ENCODE results near the gene ARHGEF17.

The ARHGEF17 gene

DNA sequence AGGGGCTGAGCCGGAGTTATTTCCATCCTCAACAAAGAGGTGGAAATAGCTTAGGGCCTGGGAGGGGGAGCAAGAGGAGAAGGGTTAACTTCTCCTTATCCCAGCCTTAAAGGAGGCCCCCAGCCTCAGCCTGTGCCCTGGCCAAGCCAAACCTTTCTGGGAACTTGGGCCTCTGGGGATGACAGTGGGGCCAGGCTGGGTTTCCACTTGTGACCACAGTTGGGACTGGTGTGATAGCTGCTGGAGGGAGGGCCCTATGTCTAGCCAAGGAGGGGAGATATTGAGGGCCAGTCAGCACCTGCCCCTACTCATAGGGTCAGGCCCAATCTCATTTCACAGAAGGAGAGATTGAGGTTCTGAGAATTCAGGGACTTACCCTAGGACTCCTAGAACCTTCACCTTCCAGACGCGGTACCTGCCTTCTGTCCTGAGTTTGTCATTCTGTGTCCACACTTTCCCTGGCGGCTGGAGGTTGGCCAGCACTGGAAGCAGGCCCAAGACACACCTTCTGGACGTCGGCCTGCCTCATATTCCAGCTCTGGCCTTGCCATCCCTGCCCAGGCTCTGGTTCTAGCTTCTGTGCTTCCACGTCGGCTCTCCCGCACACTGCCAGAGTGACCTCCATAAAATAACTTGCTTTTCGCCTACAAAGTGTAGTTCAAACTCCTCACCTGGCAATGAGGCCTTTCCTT lies 71.3 kb downstream of the ARHGEF17 start:
- DNase-seq, result no peak

DNA sequence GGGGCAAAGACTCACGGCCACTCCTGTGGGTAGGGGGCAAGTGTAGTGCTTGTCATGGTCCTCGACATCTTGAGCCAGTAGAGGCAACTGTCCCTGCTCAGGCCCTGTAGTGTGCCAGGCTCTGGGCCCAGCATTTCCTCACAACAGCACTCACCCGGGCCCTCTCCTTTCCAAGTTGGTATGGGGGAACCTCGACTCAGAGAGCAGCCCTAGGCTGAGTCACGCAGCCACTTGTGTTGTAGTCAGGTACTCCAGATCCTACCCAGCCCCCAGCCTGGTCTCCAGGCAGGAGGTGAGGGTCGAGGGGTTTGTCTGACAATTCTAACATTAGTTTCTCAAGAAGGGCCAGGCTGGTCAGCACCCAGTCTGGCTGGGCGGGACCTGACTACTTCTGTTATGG lies 72.3 kb downstream of the ARHGEF17 start:
- no peak for DNase-seq

DNA sequence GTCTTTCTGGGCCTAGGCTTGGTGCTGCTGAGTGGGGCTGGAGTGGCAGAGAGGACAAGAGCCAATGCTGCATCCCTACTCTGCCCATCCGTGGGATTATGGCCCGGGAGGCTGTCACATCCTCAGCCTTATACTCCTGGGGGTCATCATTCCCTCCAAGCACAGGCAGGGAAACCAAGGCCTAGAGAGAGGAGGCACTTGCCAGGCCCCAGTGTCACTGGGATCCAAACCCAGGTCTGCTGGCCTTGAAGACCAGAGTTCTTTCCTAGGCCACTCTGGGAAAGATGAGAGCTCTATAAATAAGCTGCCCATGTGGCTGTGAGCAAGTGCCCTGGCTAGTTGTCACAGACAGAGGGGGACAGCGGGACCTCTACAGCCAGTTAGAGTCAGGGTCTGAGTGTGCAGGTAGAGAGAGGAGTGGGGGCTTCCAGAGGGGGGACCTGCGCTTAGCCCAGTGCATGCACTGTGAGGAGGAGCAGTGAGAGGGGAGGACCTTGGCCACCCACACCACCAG lies 72.9 kb downstream of the ARHGEF17 start:
- DNase-seq, result no peak

DNA sequence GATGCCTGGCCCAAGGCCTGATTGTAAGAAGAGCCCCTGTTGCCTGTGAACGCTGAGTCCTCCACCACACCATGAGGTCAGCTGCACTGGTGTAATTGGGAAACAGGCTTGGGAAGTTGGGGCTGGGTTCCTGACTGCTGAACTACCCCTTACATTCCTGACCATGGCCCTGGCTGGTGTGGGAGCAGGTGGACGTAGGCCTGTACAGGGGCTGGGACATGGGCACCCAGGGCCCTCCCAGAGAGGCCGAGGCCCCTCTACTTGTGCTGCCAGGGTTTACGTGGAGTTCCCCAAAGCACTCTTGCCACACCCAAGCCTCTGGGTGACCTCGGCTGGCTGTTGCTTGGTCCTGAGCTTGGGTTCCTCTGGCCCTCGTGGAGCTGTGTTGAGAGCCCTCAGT lies 73.5 kb downstream of the ARHGEF17 start:
- DNase-seq, result no peak

DNA sequence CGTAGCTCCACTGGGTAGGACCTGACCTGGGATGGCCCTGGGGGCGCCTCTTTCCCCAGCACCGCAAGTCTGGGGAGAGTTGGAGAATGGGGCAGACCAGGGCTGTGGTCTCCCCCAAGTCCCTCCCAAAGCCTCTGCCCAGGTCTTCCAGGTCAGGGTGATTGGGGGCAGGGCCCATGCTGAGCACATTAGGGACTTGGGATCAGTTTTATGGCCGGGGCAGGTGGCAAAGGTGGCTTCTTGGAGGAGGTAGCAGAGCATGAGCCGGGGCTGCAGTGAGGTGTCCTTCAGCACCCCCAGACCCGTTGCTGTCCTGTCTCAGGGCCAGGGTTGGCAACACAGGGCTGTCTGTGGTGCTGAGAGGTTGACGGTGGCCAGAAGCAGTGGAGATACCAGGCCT lies 74.1 kb downstream of the ARHGEF17 start:
- no peak for DNase-seq

DNA sequence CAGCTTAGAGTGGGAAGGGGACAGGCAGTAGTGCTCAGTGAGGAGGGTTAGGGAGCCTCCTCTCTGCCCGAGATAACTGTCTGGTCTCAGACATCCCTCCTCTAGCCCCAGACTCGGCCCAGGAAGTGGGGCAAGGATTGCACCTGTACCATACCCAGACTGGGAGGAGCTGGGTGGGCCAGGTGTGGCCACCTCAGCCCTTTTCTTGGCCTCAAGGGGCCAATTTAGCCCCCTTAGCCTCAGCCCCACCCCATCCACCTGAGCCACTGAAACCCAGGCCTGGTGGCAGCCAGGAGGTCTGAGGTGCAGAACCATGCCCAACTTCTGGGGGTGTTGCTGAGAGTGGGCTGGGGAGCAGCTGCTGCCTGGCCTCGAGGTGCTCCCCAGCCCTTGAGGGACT lies 74.7 kb downstream of the ARHGEF17 start:
- no peak for DNase-seq

DNA sequence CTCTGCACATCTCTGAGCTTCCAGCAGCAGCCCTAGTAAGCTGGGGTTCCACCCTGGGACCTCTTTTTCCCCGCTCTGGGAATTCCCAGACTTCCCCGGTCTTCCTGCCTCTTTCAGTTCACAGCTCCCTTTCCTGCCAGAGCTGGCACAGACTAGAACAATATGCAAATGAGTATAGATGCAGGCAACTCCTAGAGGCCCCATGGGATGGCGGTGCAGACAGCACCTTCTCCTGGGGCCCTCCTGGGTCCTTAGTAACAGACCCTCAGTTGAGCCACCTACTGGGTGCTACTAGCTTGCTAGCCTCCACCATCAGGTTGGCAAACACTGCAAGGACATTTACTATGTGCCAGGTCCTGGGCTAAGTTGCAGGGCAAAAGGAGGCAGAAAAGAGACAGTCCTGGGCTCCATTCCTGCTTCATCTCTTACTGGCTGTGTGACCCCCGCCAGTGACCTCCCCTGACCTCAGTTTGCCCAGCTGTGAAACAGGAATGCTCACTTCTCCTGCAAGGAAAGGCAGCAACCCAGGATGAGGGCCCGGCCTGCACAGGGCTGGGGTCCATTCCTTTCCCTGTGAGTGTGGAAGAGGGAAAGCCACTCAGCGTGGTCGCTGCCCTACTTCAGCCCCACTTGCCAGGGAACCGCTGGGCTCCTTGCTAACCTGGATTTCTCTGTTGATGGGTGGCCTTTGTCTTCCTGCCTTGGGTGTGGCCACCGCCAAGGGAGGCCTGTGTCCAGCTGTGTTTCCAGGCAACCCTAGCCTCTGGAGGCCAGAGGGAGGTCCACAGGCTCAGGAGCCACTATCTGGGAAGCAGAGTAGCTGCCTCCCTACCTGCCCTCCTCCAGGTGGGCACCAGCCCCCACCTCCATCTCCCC lies 75.4 kb downstream of the ARHGEF17 start:
- DNase-seq, result peak in 29 of 58 donors; percentile 14 to 69 (median 36)

DNA sequence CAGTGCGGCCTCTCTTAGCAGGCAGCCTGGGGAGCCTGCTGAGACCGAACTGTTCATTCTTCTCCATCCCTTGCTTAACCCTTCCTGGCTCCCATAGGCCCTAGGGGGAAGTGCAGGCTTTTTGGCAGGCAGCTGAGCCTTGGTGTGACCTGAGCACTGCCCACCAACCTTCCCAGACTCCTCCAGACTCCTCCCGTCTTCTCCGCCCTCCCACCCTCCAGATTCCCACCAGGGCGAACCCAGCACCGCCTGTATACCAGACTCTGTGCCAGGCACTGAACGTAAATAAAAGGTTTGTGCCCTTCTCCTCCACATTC lies 76.0 kb downstream of the ARHGEF17 start:
- DNase-seq, result no peak

DNA sequence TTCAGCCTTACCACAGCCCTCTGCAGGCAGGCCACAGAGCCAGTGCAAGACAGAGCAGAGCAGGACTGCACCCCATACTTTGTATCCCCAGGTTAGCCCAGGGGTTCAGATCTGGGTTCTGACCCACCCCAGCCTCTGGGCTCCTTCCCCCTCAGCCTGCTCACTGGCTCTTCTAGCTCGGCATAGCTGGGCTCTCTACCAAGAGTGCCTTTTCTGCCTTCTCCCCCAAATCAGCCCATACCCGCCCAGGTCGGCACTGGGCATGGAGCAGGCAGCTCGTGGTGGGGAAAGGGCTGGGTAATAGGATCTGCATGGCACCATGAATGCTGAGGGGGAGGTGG lies 76.4 kb downstream of the ARHGEF17 start:
- DNase-seq, result no peak

DNA sequence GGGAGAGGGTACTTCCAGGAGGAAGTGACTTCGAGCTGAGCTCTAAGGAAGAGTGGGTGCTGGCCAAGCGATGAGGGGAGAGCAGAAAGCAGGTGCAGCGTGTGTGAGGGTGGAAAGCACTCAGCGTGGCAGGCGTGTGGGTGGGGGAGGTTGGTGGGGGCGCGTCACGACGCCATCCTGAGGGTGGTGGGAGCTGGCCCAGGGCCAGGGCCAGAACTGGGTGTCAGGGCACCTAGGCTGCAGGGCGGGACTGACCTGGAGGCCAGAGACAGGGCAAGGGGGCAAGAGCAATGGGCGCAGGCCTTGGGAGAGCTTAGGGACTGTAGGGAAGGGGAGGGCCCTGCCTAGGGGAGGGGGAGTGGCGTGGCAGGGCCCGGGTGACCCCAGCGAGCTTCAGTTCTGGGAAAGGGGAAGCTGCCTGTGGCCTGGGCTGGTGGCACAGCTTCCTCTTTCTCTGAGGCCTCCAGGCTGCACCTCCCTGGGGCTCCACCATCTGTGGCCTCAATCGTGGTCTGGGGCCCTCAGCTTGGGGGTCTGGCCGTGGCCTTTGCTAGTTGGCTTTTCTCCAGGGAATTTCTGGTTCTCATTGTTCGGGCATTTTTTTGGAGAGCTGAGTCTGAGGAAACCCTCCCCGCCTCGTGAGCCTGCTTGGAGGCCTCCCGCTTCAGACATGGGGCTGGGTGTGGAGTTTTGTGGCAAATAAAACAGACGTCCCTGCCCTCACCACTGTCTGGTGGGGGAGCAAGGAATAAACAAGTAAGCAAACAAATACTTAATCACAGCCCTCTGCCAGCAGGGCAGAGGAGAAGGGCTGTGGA lies 77.0 kb downstream of the ARHGEF17 start:
- peak in 26 of 58 donors; percentile 18 to 66 (median 39) for DNase-seq

DNA sequence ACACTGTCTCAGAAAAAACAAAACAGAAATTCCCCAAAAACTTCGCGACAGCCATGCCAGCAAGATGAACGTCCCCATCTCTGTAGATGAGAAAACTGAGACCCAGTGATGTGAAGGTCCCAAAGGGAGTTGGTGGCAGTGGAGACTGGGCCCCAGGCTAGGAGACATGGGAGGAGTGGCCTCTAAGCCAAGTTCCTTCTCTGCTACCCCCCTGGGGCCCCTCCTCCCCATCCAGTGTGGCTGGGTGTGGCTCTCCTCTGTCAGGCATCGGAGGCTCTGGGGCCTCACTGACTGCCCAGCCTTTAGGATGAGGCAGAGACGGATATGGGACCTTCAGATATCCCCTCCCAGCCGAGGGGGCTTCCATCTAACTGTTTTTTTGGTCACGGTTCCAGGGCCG lies 77.9 kb downstream of the ARHGEF17 start:
- no peak for DNase-seq

DNA sequence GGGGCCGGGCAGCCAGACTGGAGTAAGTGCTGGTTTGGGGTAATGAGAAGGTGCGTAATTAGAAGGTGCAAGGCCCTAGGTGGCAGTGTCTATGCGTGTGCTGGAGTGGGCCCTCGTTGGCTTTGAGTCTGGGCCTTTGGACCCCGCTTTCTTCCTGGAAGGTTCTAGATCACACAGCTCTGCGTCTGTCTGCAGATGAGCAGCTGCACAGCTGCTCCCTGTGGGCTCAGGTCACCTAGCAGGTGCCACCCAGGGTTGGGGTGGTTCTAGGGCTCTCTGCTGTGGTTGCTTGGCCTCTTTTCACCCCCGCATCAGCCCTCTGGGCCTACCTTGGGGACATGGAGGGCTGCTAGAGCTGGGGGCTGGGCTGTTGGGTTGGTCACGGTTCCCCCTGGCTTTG lies 78.5 kb downstream of the ARHGEF17 start:
- DNase-seq, result no peak

DNA sequence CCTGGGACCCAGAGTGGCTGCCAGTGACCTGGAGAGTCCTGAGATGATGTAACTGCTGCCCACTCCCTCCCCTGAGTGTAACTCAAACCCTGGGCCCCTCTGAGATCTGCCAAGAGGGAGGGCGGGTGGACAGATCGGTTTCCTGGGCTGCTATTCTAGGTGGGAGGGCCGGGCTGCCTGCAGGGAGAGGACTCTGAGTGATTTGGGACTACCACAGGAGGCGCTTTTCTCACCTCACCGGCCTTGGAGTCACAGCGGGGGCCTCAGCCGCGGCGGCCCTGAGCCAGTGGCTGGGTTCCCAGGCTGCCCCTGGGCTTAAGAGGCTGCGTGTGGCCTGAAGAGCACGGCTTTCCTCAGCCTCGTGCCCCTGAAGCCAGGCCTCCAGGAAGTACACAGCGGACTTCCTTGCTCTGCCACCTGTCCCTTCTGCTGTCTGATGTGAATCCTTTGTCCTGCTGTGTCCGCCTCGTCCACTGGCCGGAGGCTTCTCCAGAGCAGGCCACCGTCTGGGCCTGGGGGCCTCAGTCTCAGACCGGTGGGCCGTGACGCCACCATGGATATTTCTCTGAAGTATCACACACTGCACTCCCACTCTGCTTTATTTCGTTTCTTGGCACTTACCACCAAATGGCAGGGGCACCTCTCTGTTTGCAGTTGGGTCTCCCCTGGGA lies 79.7 kb downstream of the ARHGEF17 start:
- DNase-seq, result no peak

DNA sequence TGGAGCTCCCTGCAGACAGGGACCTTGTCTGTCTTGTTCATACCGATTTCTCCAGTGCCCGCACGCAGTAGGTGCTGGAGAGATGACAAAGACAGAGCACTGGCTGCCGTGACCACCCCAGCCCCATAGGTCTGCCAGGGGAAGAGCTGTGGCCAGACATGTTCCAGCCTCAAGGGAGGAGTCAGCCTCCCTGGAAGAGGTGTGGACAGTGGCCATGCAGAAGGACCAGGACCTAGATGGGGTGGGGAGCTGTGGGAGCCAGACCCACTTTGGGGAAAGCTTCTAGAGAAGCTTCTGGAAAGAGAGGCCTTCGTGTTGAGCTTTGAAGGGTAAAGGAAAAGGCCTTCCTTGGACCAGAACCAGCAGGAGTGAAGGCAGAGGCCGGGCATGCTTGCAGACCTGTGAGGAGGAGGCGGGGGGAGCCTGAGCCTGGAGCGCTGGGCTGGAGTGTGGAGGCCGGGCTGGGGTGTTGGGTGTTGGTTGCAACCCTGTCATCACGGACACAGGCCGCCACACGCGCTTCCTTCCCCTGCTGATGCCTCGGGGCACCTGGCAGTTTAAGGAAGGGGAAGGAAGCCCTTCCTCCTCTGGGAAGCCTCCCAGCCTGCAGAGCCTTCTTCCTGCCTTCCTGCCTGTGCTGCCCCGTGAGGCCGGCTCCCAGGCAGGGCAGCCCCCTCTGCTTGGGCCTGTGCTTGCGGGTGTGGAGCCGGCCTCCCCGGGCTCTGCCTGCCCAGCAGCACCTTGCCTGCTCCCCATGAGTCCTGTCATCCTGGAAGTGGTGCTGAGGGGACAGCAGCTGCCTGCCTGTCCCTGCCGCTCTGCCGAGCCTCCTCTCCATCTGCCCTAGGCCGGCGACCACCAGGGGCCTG lies 80.4 kb downstream of the ARHGEF17 start:
- no peak for DNase-seq

DNA sequence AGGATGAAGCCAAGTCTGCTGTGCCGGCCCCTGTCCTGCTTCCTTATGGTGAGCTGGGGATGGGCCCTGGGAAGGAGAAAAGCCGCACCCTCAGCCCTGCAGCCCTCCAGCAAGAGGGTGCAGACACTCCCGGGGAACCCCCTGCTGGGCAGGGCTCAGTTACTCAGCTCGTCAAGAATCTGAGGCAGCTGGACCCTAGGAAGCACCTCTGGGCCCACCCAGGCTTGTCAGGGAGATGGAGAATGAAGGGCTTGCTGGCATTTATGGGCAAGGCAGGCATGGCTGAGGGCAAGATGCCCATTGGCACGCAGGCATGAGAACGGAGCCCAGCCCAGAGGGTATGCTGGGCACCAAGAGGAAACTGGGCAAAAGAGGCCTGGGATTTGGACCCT lies 81.1 kb downstream of the ARHGEF17 start:
- no peak for DNase-seq

DNA sequence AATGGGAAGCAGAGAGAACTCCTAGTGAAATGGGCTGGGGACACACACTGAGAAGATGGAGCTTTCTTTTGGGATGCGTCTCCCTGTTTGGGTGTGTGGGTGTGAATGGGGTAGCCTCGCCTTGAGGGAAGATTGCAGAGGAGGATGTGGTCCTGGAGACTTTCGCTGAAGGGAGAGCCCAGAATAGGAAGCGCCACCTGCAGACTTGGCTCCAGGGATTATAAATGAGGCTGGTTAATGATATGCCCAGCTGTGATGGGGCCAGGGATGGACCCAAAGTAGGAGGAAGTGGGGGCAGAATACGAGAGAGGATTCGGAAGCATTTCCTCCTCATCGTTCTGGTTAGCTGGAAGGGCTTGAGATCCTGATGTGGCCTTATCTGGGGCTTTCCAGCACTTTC lies 81.8 kb downstream of the ARHGEF17 start:
- no peak for DNase-seq

DNA sequence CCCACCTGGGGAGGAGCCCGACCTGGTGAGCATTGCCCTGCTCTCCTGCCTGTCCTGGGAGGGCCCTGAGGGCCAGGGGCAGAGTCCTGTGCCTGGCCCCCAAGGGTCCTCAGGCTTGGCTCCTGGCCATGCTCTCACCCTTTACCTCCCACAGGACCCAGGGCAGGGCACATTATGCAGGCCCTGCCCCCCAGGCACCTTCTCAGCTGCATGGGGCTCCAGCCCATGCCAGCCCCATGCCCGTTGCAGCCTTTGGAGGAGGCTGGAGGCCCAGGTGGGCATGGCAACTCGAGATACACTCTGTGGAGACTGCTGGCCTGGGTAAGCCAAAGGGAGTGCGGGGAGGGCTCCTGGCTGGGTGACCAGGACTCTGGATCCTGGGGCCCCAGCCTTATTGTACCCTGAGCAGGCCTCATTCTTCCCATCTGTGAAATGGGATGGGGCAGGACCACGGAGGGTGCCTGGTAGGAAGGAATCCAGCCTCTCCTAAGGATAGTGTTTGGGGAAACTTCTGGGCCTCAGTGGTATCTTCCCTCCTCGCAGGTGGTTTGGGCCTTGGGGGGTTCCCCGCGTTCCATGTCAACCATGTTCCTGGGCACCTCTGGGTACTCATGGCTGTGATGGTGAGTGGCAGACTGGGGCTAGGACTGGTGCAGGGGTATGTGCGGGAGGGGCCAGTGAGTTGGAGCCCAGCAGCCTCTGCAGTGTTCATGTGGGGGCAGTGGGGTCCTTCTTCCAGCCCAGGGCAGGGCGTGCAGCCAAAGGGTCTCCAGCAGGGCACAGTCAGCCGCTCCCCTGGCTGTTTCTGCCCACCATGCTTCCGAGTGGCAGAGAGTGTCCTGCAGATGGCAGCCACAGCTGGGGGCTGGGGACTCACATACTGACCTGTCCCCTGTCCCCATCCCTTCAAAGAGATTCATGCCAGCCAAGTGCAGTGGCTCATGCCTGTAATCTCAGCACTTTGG lies 82.8 kb downstream of the ARHGEF17 start:
- no peak for DNase-seq

DNA sequence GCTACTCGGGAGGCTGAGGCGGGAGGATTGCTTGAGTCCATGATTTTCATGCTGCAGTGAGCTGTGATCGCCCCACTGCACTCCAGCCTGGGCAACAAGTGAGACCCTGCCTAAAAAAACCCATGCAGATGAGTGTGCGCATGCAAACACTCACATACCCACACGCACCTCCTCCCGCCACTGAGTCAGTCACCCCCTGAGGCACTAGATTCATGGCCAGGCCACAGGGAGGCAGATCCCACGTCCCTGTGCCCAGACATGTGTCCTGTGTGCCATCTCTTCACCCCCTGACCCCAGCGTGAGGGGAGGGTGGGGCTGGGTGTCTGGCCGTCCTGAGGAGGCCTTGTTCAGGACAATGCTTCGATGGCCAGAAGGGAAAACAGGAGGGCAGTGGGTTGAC lies 83.6 kb downstream of the ARHGEF17 start:
- no peak for DNase-seq
